Activated CD8-positive, alpha-beta memory T cell treated with anti-CD3 and anti-CD28 coated beads, Interleukin-2, amount 50 U/mL, for 24 hours (primary cell): ENCODE measurements around the gene SNAP47.

Experiments used
- DNase-seq: peaks from one replicate; pipeline ENCODE4 v3.0.0-alpha.2; 2020; ENCODE audit errors: extremely low read depth

Gene SNAP47

GRCh38 chr1:227785094-227785804 is 50.0 kb downstream of the SNAP47 start:
- no peak for DNase-seq

- DNase-seq: no peak
These were observed 50.8 kb downstream of the SNAP47 start for GRCh38 chr1:227785805-227786671.

GRCh38 chr1:227786673-227787512 is 51.7 kb downstream of the SNAP47 start:
- no peak for DNase-seq

- DNase-seq: peak; percentile 75
These were observed 52.5 kb downstream of the SNAP47 start for GRCh38 chr1:227787513-227788270.

- DNase-seq: peak; percentile 19
These were observed 53.2 kb downstream of the SNAP47 start for GRCh38 chr1:227788271-227789083.

- no peak for DNase-seq
These were observed 54.1 kb downstream of the SNAP47 start for GRCh38 chr1:227789084-227790033.

- no peak for DNase-seq
These were observed 54.8 kb downstream of the SNAP47 start for GRCh38 chr1:227790034-227790400.

GRCh38 chr1:227790868-227791267 is 55.6 kb downstream of the SNAP47 start:
- no peak for DNase-seq

- DNase-seq: no peak
These were observed 56.3 kb downstream of the SNAP47 start for GRCh38 chr1:227791425-227792143.

GRCh38 chr1:227792216-227793078 is 57.2 kb downstream of the SNAP47 start:
- DNase-seq: no peak

- DNase-seq: no peak
These were observed 58.1 kb downstream of the SNAP47 start for GRCh38 chr1:227793079-227793947.

- DNase-seq: no peak
These were observed 58.9 kb downstream of the SNAP47 start for GRCh38 chr1:227793948-227794816.

GRCh38 chr1:227794817-227795192 is 59.6 kb downstream of the SNAP47 start:
- DNase-seq: no peak

- no peak for DNase-seq
These were observed 60.5 kb downstream of the SNAP47 start for GRCh38 chr1:227795732-227796131.

- no peak for DNase-seq
These were observed 61.2 kb downstream of the SNAP47 start for GRCh38 chr1:227796359-227796915.

- no peak for DNase-seq
These were observed 61.9 kb downstream of the SNAP47 start for GRCh38 chr1:227797144-227797543.
